K562 (cell line): ENCODE results near the gene OCA2. TPM values are rescaled to one million over a fixed set of nuclear protein-coding genes. Genes with fewer than 3 reads are reported as not detected.

Experiments
- ATAC-seq: fragments of 200-7000 bp; cut with Tn5 transposase; 3 replicates; pipeline ENCODE4 v1.9.1; 2020; ENCODE audit warnings: moderate library complexity
- BruUV-seq: library from RNA; stranded (reverse); fragments of 400-500 nt; replicated peaks from 2 replicates; lab custom pipeline; 2021; lab: Mats Ljungman, UMichigan
- CTCF ChIA-PET: fragments of 300-600 bp; formaldehyde crosslinking; extraction: SDS; loops from one replicate; lab custom pipeline; 2021; ENCODE audit warnings: low intra/inter-chr PET ratio; lab: Yijun Ruan, JAX
- POLR2A ChIA-PET: fragments of 300-600, 350-650 bp; sonication (Branson Sonifier 250); formaldehyde crosslinking; extraction: SDS; loops from one replicate; lab custom pipeline; 2021; ENCODE audit warnings: antibody characterized with exemption, inconsistent platforms; lab: Yijun Ruan, JAX
- DNase-seq, 4 experiments: peaks; one replicate each; pipeline versions ENCODE4 v3.0.0 to v3.0.0-alpha.2; 2011 to 2018; ENCODE audit warnings: low spot score in 3 of 4, mixed read lengths in 3 of 4; ENCODE audit errors: extremely low read depth in 1 of 4
- FAIRE-seq: peaks from 2 replicates; lab custom pipeline; 2011; peaks lifted over from hg19 to GRCh38; lab: Jason Lieb, UNC
- H2AFZ ChIP-seq: 2 replicates; pipeline ENCODE4 v1.6.0; 2011; ENCODE audit warnings: low read depth, low read length, control low read depth, inconsistent platforms
- H3K27ac ChIP-seq: fragments of 200-600 bp; 3 replicates; pipeline ENCODE4 v1.8.0; 2011; ENCODE audit warnings: low read depth, mild to moderate bottlenecking, control low read depth, inconsistent platforms, low read length, moderate library complexity, mixed read lengths; ENCODE audit errors: extremely low read depth
- H3K27me3 ChIP-seq, 2 experiments: fragments of 300-600 bp in 1 of 2; 2 replicates in 1 of 2; 3 replicates in 1 of 2; pipeline versions ENCODE4 v1.6.0 to v1.8.0; 2011; ENCODE audit warnings: inconsistent platforms in 2 of 2, low read length in 2 of 2, mild to moderate bottlenecking in 1 of 2, mixed read lengths in 1 of 2, moderate library complexity in 1 of 2; ENCODE audit not compliant: control insufficient read depth in 2 of 2, insufficient read depth in 2 of 2
- H3K36me3 ChIP-seq: fragments of 300-600 bp; 3 replicates; pipeline ENCODE4 v1.8.0; 2011; ENCODE audit warnings: mild to moderate bottlenecking, low read length, inconsistent platforms; ENCODE audit not compliant: control insufficient read depth, insufficient read depth
- H3K4me1 ChIP-seq, 2 experiments: fragments of 200-600 bp in 1 of 2; replicated peaks in 1 of 2; 2 replicates in 1 of 2; 3 replicates in 1 of 2; pipeline versions ENCODE4 v1.5.1 to v1.8.0; 2011; ENCODE audit warnings: inconsistent platforms in 2 of 2, low read length in 2 of 2, mild to moderate bottlenecking in 1 of 2, mixed read lengths in 1 of 2, moderate library complexity in 1 of 2; ENCODE audit not compliant: control insufficient read depth in 2 of 2, insufficient read depth in 2 of 2
- H3K4me2 ChIP-seq: 2 replicates; pipeline ENCODE4 v1.6.1; 2011; ENCODE audit warnings: low read length, control low read depth, inconsistent platforms, mixed read lengths; ENCODE audit not compliant: insufficient read depth
- H3K4me3 ChIP-seq: fragments of 200-600 bp; sonication (generic), shearing (Covaris generic); 2 replicates; pipeline ENCODE4 v1.5.1; 2016; ENCODE audit warnings: control low read depth, inconsistent platforms
- H3K79me2 ChIP-seq: fragments of 200-600 bp; 3 replicates; pipeline ENCODE4 v1.8.0; 2011; ENCODE audit warnings: low read length, inconsistent platforms; ENCODE audit not compliant: control insufficient read depth, insufficient read depth
- H3K9ac ChIP-seq, 2 experiments: 2 replicates each; pipeline versions ENCODE4 v1.6.0 to v1.6.1; 2011; ENCODE audit warnings: low read depth in 2 of 2, low read length in 2 of 2, control low read depth in 1 of 2, inconsistent platforms in 1 of 2, mild to moderate bottlenecking in 1 of 2, mixed read lengths in 1 of 2; ENCODE audit not compliant: insufficient read depth in 1 of 2
- H3K9me1 ChIP-seq: one replicate; pipeline ENCODE4 v1.6.0; 2011; ENCODE audit warnings: inconsistent platforms, mild to moderate bottlenecking, low read length, moderate library complexity; ENCODE audit not compliant: control insufficient read depth, insufficient read depth
- H3K9me3 ChIP-seq: replicated peaks from 2 replicates; pipeline ENCODE4 v1.5.1; 2011; ENCODE audit warnings: low read depth, low read length, inconsistent platforms; ENCODE audit not compliant: control insufficient read depth, insufficient read depth
- H4K20me1 ChIP-seq: replicated peaks from 2 replicates; pipeline ENCODE4 v1.6.1; 2011; ENCODE audit warnings: low read length, inconsistent platforms, mixed read lengths; ENCODE audit not compliant: control insufficient read depth, insufficient read depth
- EGR1 ChIP-seq: fragments of 450-650 bp; conservative IDR thresholded peaks from 2 replicates; pipeline ENCODE4 v1.6.1; 2017; ENCODE audit warnings: mild to moderate bottlenecking
- EHMT2 ChIP-seq: fragments of 450-650 bp; IDR thresholded peaks from 2 replicates; pipeline ENCODE4 v1.6.1; 2018; ENCODE audit warnings: antibody characterized with exemption
- LEF1 ChIP-seq: fragments of 450-650 bp; IDR thresholded peaks from 2 replicates; pipeline ENCODE4 v1.6.1; 2016; ENCODE audit warnings: mild to moderate bottlenecking
- MCM2 ChIP-seq: fragments of 450-650 bp; IDR thresholded peaks from 2 replicates; pipeline ENCODE4 v1.6.1; 2017; ENCODE audit warnings: low read depth, mild to moderate bottlenecking
- NCOA4 ChIP-seq: fragments of 450-650 bp; IDR thresholded peaks from 2 replicates; pipeline ENCODE4 v1.6.1; 2018; ENCODE audit warnings: mild to moderate bottlenecking; ENCODE audit not compliant: partially characterized antibody
- NFE2L1 ChIP-seq: fragments of 450-650 bp; IDR thresholded peaks from 2 replicates; pipeline ENCODE4 v1.6.1; 2016; ENCODE audit warnings: missing genetic modification characterization, low read depth, mild to moderate bottlenecking, missing compliant biosample characterization, moderate library complexity, borderline replicate concordance
- NR1H2 ChIP-seq: sonication (generic); formaldehyde crosslinking; IDR thresholded peaks from 2 replicates; pipeline ENCODE4 v1.4.0; 2020; ENCODE audit warnings: mild to moderate bottlenecking, missing genetic modification reagents
- SMAD4 ChIP-seq: fragments of 250-450 bp; sonication (Bioruptor Pico); conservative IDR thresholded peaks from 2 replicates; pipeline ENCODE4 v1.8.0; 2021; ENCODE audit warnings: inconsistent platforms, mild to moderate bottlenecking, moderate library complexity
- SRSF7 ChIP-seq: fragments of 200-400 bp; formaldehyde crosslinking; optimal IDR thresholded peaks from 2 replicates; pipeline ENCODE3; 2017; ENCODE audit warnings: mild to moderate bottlenecking, low read depth, low read length
- ZEB2 ChIP-seq: fragments of 450-650 bp; IDR thresholded peaks from 2 replicates; pipeline ENCODE4 v1.6.1; 2016
- ZNF217 ChIP-seq: sonication (generic); formaldehyde crosslinking; IDR thresholded peaks from 2 replicates; pipeline ENCODE4 v1.8.0; 2022; ENCODE audit warnings: mild to moderate bottlenecking, missing genetic modification reagents
- WGBS: fragments of 100-300 bp; shearing (Covaris generic); methylation state at CpG from one replicate; pipeline ENCODE4 v1.1.6; 2016; ENCODE audit warnings: low coverage, mixed read lengths; ENCODE audit not compliant: insufficient coverage; ENCODE audit errors: missing lambda C conversion rate; 5-methylcytosine and 5-hydroxymethylcytosine counted together
- in situ Hi-C: fragments of 300-500 bp; cut with MboI; formaldehyde crosslinking; loops from 4 replicates; pipeline ENCODE4 v1.15.0; 2018; ENCODE audit warnings: inconsistent platforms, mixed read lengths
- intact Hi-C: fragments of 100-400 bp; cut with micrococcal nuclease; formaldehyde crosslinking; loops from 2 replicates; pipeline ENCODE4 v1.14.2; 2022
- polyA plus RNA-seq, 8 experiments: library from polyadenylated mRNA; depleted of rRNA in 4 of 8; stranded (reverse) in 5 of 8; unstranded in 3 of 8; fragments of >200 nt; fragmentation: Nextera tagmentation in 2 of 8; fragmentation: Illumina TruSeq in 1 of 8; extraction: Ambion mirVana in 2 of 8; extraction: Trizol in 1 of 8; gene quantifications; 2 replicates each; pipeline versions ENCODE4 v1.2.1 to v1.2.3, GENCODE V29; 2011 to 2014; ENCODE audit warnings: inconsistent platforms in 1 of 8, missing spikeins in 1 of 8
- total RNA-seq, 7 experiments: library from RNA; depleted of rRNA in 6 of 7; stranded (reverse); fragments of >200 nt in 6 of 7; fragmentation: Illumina TruSeq in 2 of 7; extraction: Trizol in 2 of 7; gene quantifications; 2 replicates each; pipeline versions ENCODE4 v1.2.1 to v1.2.3, GENCODE V29; 2011 to 2021; ENCODE audit warnings: low replicate concordance in 1 of 7
- TF ChIP-seq, protein P1 (sequence below): sonication (generic); formaldehyde crosslinking; IDR thresholded peaks from 2 replicates; pipeline ENCODE4 v1.8.1; 2022; ENCODE audit warnings: missing genetic modification reagents
- TF ChIP-seq, protein P2 (sequence below): sonication (generic); formaldehyde crosslinking; IDR thresholded peaks from 2 replicates; pipeline ENCODE4 v1.8.1; 2022; ENCODE audit warnings: missing genetic modification reagents
- TF ChIP-seq, protein P3 (sequence below): fragments of 450-650 bp; formaldehyde crosslinking; IDR thresholded peaks from 2 replicates; pipeline ENCODE4 v1.4.0; 2022; ENCODE audit warnings: missing genetic modification characterization
- TF ChIP-seq, protein P4 (sequence below): fragments of 150-350 bp; conservative IDR thresholded peaks from 2 replicates; pipeline ENCODE4 v1.6.1; 2014; ENCODE audit warnings: low read length
- TF ChIP-seq, protein P5 (sequence below): fragments of 250-450 bp; sonication (Bioruptor Pico); IDR thresholded peaks from 2 replicates; pipeline ENCODE4 v1.4.0; 2020; ENCODE audit warnings: mild to moderate bottlenecking

Gene OCA2
- total and polyA plus RNA-seq, 9 of the 15 experiments (the other 6 are each of a cell fraction or from before 2014, with no cell fraction given): 0.07 to 0.59 (median 0.17) TPM; not detected in 1

DNA sequence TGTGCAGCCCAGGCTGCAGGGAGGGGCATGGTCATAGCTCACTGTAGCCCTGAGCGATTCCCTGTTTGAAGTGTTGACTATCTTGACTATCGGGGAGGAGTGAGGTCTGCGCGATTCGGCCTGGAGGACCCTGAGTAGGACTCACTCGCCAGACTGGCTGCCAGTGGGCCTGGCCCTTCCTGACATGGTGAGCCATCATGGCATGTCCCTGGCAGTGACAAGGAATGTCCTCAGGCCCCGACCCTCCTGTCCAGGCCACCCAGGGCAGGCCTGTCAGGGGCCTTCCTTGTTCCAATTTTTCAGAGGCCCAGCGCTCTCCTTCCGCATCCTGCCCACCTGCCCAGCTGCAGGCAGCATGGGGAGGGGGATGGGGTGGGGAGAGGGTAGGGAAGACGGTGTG, 5.2 kb upstream of the OCA2 start:
- no peak for FAIRE-seq
- TF ChIP-seq SMAD4 (CRISPR knock-in tag): no peak
- TF ChIP-seq NCOA4: no peak
- TF ChIP-seq LEF1: no peak
- no peak for TF ChIP-seq SRSF7
- TF ChIP-seq, protein P1, sequence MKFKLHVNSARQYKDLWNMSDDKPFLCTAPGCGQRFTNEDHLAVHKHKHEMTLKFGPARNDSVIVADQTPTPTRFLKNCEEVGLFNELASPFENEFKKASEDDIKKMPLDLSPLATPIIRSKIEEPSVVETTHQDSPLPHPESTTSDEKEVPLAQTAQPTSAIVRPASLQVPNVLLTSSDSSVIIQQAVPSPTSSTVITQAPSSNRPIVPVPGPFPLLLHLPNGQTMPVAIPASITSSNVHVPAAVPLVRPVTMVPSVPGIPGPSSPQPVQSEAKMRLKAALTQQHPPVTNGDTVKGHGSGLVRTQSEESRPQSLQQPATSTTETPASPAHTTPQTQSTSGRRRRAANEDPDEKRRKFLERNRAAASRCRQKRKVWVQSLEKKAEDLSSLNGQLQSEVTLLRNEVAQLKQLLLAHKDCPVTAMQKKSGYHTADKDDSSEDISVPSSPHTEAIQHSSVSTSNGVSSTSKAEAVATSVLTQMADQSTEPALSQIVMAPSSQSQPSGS (CRISPR knock-in tag): no peak
- TF ChIP-seq ZEB2: no peak
- TF ChIP-seq NFE2L1 (tag): no peak
- TF ChIP-seq ZNF217: no peak
- TF ChIP-seq, protein P2, sequence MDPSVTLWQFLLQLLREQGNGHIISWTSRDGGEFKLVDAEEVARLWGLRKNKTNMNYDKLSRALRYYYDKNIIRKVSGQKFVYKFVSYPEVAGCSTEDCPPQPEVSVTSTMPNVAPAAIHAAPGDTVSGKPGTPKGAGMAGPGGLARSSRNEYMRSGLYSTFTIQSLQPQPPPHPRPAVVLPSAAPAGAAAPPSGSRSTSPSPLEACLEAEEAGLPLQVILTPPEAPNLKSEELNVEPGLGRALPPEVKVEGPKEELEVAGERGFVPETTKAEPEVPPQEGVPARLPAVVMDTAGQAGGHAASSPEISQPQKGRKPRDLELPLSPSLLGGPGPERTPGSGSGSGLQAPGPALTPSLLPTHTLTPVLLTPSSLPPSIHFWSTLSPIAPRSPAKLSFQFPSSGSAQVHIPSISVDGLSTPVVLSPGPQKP: no peak
- no peak for TF ChIP-seq EGR1
- TF ChIP-seq, protein P3, sequence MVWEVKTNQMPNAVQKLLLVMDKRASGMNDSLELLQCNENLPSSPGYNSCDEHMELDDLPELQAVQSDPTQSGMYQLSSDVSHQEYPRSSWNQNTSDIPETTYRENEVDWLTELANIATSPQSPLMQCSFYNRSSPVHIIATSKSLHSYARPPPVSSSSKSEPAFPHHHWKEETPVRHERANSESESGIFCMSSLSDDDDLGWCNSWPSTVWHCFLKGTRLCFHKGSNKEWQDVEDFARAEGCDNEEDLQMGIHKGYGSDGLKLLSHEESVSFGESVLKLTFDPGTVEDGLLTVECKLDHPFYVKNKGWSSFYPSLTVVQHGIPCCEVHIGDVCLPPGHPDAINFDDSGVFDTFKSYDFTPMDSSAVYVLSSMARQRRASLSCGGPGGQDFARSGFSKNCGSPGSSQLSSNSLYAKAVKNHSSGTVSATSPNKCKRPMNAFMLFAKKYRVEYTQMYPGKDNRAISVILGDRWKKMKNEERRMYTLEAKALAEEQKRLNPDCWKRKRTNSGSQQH (CRISPR knock-in tag): no peak
- no peak for TF ChIP-seq EHMT2
- TF ChIP-seq NR1H2: no peak
- TF ChIP-seq, protein P4, sequence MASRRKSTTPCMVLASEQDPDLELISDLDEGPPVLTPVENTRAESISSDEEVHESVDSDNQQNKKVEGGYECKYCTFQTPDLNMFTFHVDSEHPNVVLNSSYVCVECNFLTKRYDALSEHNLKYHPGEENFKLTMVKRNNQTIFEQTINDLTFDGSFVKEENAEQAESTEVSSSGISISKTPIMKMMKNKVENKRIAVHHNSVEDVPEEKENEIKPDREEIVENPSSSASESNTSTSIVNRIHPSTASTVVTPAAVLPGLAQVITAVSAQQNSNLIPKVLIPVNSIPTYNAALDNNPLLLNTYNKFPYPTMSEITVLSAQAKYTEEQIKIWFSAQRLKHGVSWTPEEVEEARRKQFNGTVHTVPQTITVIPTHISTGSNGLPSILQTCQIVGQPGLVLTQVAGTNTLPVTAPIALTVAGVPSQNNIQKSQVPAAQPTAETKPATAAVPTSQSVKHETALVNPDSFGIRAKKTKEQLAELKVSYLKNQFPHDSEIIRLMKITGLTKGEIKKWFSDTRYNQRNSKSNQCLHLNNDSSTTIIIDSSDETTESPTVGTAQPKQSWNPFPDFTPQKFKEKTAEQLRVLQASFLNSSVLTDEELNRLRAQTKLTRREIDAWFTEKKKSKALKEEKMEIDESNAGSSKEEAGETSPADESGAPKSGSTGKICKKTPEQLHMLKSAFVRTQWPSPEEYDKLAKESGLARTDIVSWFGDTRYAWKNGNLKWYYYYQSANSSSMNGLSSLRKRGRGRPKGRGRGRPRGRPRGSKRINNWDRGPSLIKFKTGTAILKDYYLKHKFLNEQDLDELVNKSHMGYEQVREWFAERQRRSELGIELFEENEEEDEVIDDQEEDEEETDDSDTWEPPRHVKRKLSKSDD: no peak
- TF ChIP-seq, protein P5, sequence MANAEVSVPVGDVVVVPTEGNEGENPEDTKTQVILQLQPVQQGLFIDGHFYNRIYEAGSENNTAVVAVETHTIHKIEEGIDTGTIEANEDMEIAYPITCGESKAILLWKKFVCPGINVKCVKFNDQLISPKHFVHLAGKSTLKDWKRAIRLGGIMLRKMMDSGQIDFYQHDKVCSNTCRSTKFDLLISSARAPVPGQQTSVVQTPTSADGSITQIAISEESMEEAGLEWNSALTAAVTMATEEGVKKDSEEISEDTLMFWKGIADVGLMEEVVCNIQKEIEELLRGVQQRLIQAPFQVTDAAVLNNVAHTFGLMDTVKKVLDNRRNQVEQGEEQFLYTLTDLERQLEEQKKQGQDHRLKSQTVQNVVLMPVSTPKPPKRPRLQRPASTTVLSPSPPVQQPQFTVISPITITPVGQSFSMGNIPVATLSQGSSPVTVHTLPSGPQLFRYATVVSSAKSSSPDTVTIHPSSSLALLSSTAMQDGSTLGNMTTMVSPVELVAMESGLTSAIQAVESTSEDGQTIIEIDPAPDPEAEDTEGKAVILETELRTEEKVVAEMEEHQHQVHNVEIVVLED (CRISPR knock-in tag): no peak
- TF ChIP-seq MCM2: no peak

More for the DNA sequence above, 5.2 kb upstream of the OCA2 start:
- in situ Hi-C loops: no loop called here
- H3K9me1 ChIP-seq: no peaks in the 10 kb centered on the region
- H3K4me1 ChIP-seq: peaks cover 5 to 20% of the 10 kb centered on the region in 2 experiments; a peak in 4 of 5 replicates
- ATAC-seq: no peak
- no peak overlapping the region for H3K4me2 ChIP-seq
- WGBS: 34% methylated on average over 8 of the region's 10 CpGs
- H3K9me3 ChIP-seq: peaks cover 3% of the 10 kb centered on the region; the same call in 1 of the 2 replicates
- no peak for DNase-seq
- H2AFZ ChIP-seq: no peak overlapping the region
- H3K27ac ChIP-seq: no peak overlapping the region
- H3K36me3 ChIP-seq: no peaks in the 10 kb centered on the region
- peaks cover 0 to 14% of the 10 kb centered on the region in 2 experiments; a peak in 3 of 5 replicates for H3K27me3 ChIP-seq
- H3K4me3 ChIP-seq: no peak overlapping the region
- POLR2A ChIA-PET: no interaction called here
- CTCF ChIA-PET: no interaction called here
- no peaks in the 10 kb centered on the region for H4K20me1 ChIP-seq
- no peak overlapping the region; a peak in 1 of 4 replicates for H3K9ac ChIP-seq
- intact Hi-C loops: no loop called here
- H3K79me2 ChIP-seq: no peaks in the 10 kb centered on the region
- no TSS peak for BruUV-seq
